Upper lobe of left lung (tissue), 6 donors: ENCODE data around the gene FOXP2. TPM values are rescaled to one million over a fixed set of nuclear protein-coding genes. Genes with fewer than 3 reads are reported as not detected.
"Not testable (repeated sequence)": the region's sequence is repeated elsewhere in the genome, so short reads cannot be mapped to it uniquely, and the experiment has no call there.

Experiments used
- ATAC-seq, 2 donors: fragments of 200-7000 bp; cut with Tn5 transposase; one replicate each; pipeline ENCODE4 v1.9.1; 2022; ENCODE audit warnings: mild to moderate bottlenecking in 2 of 2, moderate library complexity in 2 of 2; ENCODE audit not compliant: low FRiP score in 2 of 2
- DNase-seq, 2 donors: peaks; one replicate each; pipeline ENCODE4 v3.0.0-alpha.2; 2019 to 2020
- H3K27ac ChIP-seq, 4 donors: fragments of 200-600 bp; sonication (generic); one replicate each; pipeline ENCODE4 v1.5.1; 2016 to 2019
- H3K27me3 ChIP-seq, 4 donors: fragments of 200-600 bp; sonication (generic); one replicate each; pipeline ENCODE4 v1.5.1; 2017 to 2019
- H3K36me3 ChIP-seq, 4 donors: fragments of 200-600 bp; sonication (generic); one replicate each; pipeline ENCODE4 v1.5.1; 2016 to 2019
- H3K4me1 ChIP-seq, 4 donors: fragments of 200-600 bp; sonication (generic); one replicate each; pipeline ENCODE4 v1.5.1; 2018 to 2019
- H3K4me3 ChIP-seq, 4 donors: fragments of 200-600 bp; sonication (generic); one replicate each; pipeline ENCODE4 v1.5.1; 2017 to 2019; ENCODE audit warnings: mild to moderate bottlenecking in 2 of 4, moderate library complexity in 1 of 4
- H3K9me3 ChIP-seq, 4 donors: fragments of 200-600 bp; sonication (generic); one replicate each; pipeline ENCODE4 v1.5.1; 2018 to 2019
- EP300 ChIP-seq, 4 donors: sonication (generic); formaldehyde crosslinking; IDR thresholded peaks; one replicate each; pipeline ENCODE4 v1.5.1; 2017; ENCODE audit warnings: antibody characterized with exemption in 4 of 4, control low read depth in 2 of 4
- POLR2A ChIP-seq, 4 donors: fragments of 450-650 bp; IDR thresholded peaks; one replicate each; pipeline ENCODE4 v1.5.1; 2016 to 2017; ENCODE audit warnings: antibody characterized with exemption in 4 of 4, mild to moderate bottlenecking in 2 of 4
- POLR2AphosphoS5 ChIP-seq, 2 donors: sonication (generic); formaldehyde crosslinking; IDR thresholded peaks; one replicate each; pipeline ENCODE4 v1.5.1; 2017; ENCODE audit warnings: antibody characterized with exemption in 2 of 2
- WGBS, 2 donors: methylation state at CpG; one replicate each; pipeline ENCODE4 v1.1.5; 2017 to 2018; 5-methylcytosine and 5-hydroxymethylcytosine counted together
- total RNA-seq, 6 donors: library from RNA; depleted of rRNA in 4 of 6; stranded (reverse); fragments of >200 nt in 4 of 6; gene quantifications; one replicate each; pipeline versions ENCODE4 v1.1.0 to v1.2.1, GENCODE V29; 2016 to 2021
- TF ChIP-seq, protein P1 (sequence below), 6 experiments: fragments of 450-650 bp in 4 of 6; fragments of 200-600 bp in 2 of 6; sonication (generic) in 2 of 6; IDR thresholded peaks; one replicate each; pipeline ENCODE4 v1.5.1; 2016 to 2019; ENCODE audit warnings: antibody characterized with exemption in 6 of 6
- donor health status: DM: no; HTN: no; CAD: no; lungs with moderate emphysema.
- donor health status: DM: no; HTN: yes; CAD: no; lungs with severe emphysema.

The FOXP2 gene
- total RNA-seq, 6 donors from 2014 or later = 3.4 to 24.1 (median 7.3) TPM

DNA sequence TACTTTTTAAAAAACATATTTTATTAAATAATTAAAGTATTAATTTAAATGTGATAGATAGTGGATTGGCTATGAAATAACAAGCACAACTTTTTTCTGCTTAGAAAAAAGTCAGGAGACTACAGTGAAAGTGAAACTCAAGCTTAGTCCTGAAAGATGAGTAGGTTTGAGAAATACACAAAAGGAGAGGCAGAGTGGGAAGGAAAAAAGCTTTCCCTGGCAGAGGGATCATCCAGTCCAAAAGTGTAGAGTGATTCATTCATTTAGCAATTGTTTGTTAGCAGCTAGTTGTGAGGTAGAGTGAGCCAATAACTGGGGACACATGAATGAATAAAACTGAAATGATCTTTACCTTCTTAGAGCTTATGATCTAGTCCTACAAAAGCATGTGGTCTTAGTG, 93.5 kb downstream of the FOXP2 start:
- Histone ChIP-seq H3K4me1 (no peaks in the 10 kb centered on the region), H3K9me3 (no peaks in the 10 kb centered on the region), H3K36me3 (no peaks in the 10 kb centered on the region), H3K27me3 (no peaks in the 10 kb centered on the region), H3K4me3 (no peak overlapping the region), H3K27ac (no peak overlapping the region)
- TF ChIP-seq POLR2A (IDR thresholded peaks at IDR 0.05) (no peak), EP300 (IDR thresholded peaks at IDR 0.05) (no peak), POLR2AphosphoS5 (IDR thresholded peaks at IDR 0.05) (no peak)
- TF ChIP-seq, protein P1, sequence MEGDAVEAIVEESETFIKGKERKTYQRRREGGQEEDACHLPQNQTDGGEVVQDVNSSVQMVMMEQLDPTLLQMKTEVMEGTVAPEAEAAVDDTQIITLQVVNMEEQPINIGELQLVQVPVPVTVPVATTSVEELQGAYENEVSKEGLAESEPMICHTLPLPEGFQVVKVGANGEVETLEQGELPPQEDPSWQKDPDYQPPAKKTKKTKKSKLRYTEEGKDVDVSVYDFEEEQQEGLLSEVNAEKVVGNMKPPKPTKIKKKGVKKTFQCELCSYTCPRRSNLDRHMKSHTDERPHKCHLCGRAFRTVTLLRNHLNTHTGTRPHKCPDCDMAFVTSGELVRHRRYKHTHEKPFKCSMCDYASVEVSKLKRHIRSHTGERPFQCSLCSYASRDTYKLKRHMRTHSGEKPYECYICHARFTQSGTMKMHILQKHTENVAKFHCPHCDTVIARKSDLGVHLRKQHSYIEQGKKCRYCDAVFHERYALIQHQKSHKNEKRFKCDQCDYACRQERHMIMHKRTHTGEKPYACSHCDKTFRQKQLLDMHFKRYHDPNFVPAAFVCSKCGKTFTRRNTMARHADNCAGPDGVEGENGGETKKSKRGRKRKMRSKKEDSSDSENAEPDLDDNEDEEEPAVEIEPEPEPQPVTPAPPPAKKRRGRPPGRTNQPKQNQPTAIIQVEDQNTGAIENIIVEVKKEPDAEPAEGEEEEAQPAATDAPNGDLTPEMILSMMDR (IDR thresholded peaks at IDR 0.05) = no peak
- no peak for DNase-seq
- ATAC-seq = no peak

GRCh38 chr7:114510824-114511223, 96.2 kb downstream of the FOXP2 start:
- H3K4me1 ChIP-seq = not testable (repeated sequence)

GRCh38 chr7:114519240-114519639, 104.6 kb downstream of the FOXP2 start:
- H3K36me3 ChIP-seq = no peaks in the 10 kb centered on the region
- H3K27ac ChIP-seq = no peak overlapping the region
- DNase-seq (no peak), ATAC-seq (no peak)
- H3K4me1 ChIP-seq = no peaks in the 10 kb centered on the region
- no peaks in the 10 kb centered on the region for H3K27me3 ChIP-seq
- H3K9me3 ChIP-seq = no peaks in the 10 kb centered on the region
- WGBS, 2 donors = 65 to 81% methylated on average over 1 of the region's 1 CpG
- no peak overlapping the region for H3K4me3 ChIP-seq
- TF ChIP-seq, protein P1 (IDR thresholded peaks at IDR 0.05) = no peak
- TF ChIP-seq EP300 (IDR thresholded peaks at IDR 0.05) (no peak), POLR2AphosphoS5 (IDR thresholded peaks at IDR 0.05) (no peak), POLR2A (IDR thresholded peaks at IDR 0.05) (no peak)

More at GRCh38 chr7:114510824-114511223, 96.2 kb downstream of the FOXP2 start:
- 92 to 94% methylated on average over 1 of the region's 1 CpG for WGBS, 2 donors
- not testable (repeated sequence) for H3K36me3 ChIP-seq, H3K27me3 ChIP-seq, ATAC-seq, H3K27ac ChIP-seq, DNase-seq, H3K4me3 ChIP-seq, H3K9me3 ChIP-seq

DNA sequence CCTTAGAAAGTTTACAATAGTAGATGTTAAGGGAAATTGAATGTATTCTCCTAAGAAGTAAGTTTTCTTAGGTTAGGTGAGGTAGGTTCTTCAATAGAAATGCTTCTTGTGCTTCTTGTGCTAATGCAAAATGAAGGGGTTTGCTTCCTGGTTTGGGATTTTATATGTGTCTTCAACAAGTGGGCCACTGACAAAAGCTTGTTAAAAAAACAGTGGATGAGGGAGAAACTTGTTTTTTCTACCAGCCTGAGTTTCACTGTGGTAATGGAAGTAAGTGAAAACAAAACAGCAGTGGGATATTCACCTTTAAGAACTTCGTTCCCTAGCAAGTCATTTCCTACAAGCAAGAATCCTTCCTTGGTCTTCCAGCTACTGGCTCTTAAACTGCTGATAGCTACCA, 107.5 kb downstream of the FOXP2 start:
- TF ChIP-seq POLR2AphosphoS5 (IDR thresholded peaks at IDR 0.05) = no peak
- TF ChIP-seq EP300 (IDR thresholded peaks at IDR 0.05) = no peak
- TF ChIP-seq POLR2A (IDR thresholded peaks at IDR 0.05) = no peak
- TF ChIP-seq, protein P1 (IDR thresholded peaks at IDR 0.05) = no peak
- WGBS, 2 donors = 84 to 87% methylated on average over 1 of the region's 1 CpG
- no peak overlapping the region for H3K4me3 ChIP-seq

DNA sequence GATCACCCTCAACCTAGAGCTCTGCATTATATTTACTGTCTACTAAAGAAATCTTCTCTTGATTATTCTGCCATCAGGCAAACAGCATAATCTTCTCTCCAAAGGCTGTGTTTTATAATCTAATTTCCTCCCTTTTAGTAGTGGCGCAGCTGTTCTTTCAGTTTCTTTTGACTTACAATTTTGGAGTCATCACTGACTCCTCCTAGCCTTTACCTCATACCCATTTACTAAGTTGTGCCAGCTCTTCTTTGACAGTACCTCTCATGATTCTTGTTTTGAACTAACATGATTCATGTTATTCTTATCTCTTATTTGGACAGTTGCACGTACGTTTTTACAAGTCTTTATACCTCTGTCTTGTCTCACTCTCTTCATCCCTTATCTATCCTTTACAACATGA, 113.0 kb downstream of the FOXP2 start:
- H3K4me1 ChIP-seq = no peaks in the 10 kb centered on the region
- no peak for TF ChIP-seq POLR2A (IDR thresholded peaks at IDR 0.05)
- 89 to 95% methylated on average over 3 of the region's 3 CpGs for WGBS, 2 donors
- no peak for ATAC-seq
- no peaks in the 10 kb centered on the region for H3K36me3 ChIP-seq
- H3K27ac ChIP-seq = no peak overlapping the region
- H3K27me3 ChIP-seq = no peaks in the 10 kb centered on the region
- H3K4me3 ChIP-seq = no peak overlapping the region
- DNase-seq = no peak
- H3K9me3 ChIP-seq = no peaks in the 10 kb centered on the region

More for the DNA sequence above, 107.5 kb downstream of the FOXP2 start:
- no peaks in the 10 kb centered on the region for H3K36me3 ChIP-seq
- H3K27me3 ChIP-seq = no peaks in the 10 kb centered on the region
- H3K27ac ChIP-seq = no peak overlapping the region
- H3K9me3 ChIP-seq = no peaks in the 10 kb centered on the region
- DNase-seq (no peak), ATAC-seq (no peak)
- H3K4me1 ChIP-seq = no peaks in the 10 kb centered on the region

GRCh38 chr7:114530057-114530611, 115.5 kb downstream of the FOXP2 start:
- no peak for DNase-seq
- TF ChIP-seq POLR2A (IDR thresholded peaks at IDR 0.05) (no peak), POLR2AphosphoS5 (IDR thresholded peaks at IDR 0.05) (no peak), EP300 (IDR thresholded peaks at IDR 0.05) (no peak)
- TF ChIP-seq, protein P1 (IDR thresholded peaks at IDR 0.05) = no peak
- Histone ChIP-seq H3K4me1 (no peaks in the 10 kb centered on the region), H3K9me3 (no peaks in the 10 kb centered on the region), H3K27ac (no peak overlapping the region), H3K27me3 (no peaks in the 10 kb centered on the region), H3K36me3 (no peaks in the 10 kb centered on the region), H3K4me3 (no peak overlapping the region)
- WGBS, 2 donors = 48 to 54% methylated on average over 5 of the region's 5 CpGs
- no peak for ATAC-seq
